H9 (cell line): Measurements from ENCODE around the gene CLDN18. TPM values are rescaled to one million over a fixed set of nuclear protein-coding genes. Genes with fewer than 3 reads are reported as not detected.

ENCODE experiments used
- DNase-seq: peaks from one replicate; pipeline ENCODE4 v3.0.0-alpha.2; 2017
- H2AFZ ChIP-seq: one replicate; pipeline ENCODE4 v1.6.1; 2013; ENCODE audit warnings: mild to moderate bottlenecking, low read length, control low read depth, moderate library complexity
- H2AK5ac ChIP-seq: 2 replicates; pipeline ENCODE4 v1.6.1; 2013; ENCODE audit warnings: low read length, control low read depth, mixed read lengths; ENCODE audit not compliant: insufficient read length
- H2BK120ac ChIP-seq: one replicate; pipeline ENCODE4 v1.6.1; 2013; ENCODE audit warnings: low read depth, mild to moderate bottlenecking, low read length, control low read depth, inconsistent platforms; ENCODE audit not compliant: poor library complexity, severe bottlenecking
- H2BK12ac ChIP-seq: 2 replicates; pipeline ENCODE4 v1.6.1; 2013; ENCODE audit warnings: low read length, control low read depth, mixed read lengths, low read depth; ENCODE audit not compliant: insufficient read length
- H2BK15ac ChIP-seq: 2 replicates; pipeline ENCODE4 v1.6.1; 2013; ENCODE audit warnings: low read depth, low read length, control low read depth
- H2BK20ac ChIP-seq: one replicate; pipeline ENCODE4 v1.6.1; 2013; ENCODE audit warnings: low read depth, mild to moderate bottlenecking, low read length, control low read depth, inconsistent platforms; ENCODE audit not compliant: poor library complexity, severe bottlenecking
- H2BK5ac ChIP-seq: 2 replicates; pipeline ENCODE4 v1.6.1; 2013; ENCODE audit warnings: low read length, control low read depth, mixed read lengths; ENCODE audit not compliant: insufficient read length
- H3K14ac ChIP-seq: 2 replicates; pipeline ENCODE4 v1.6.1; 2013; ENCODE audit warnings: low read length, control low read depth; ENCODE audit not compliant: insufficient read depth
- H3K18ac ChIP-seq: 2 replicates; pipeline ENCODE4 v1.6.1; 2013; ENCODE audit warnings: low read depth, mild to moderate bottlenecking, mixed read lengths, low read length, control low read depth; ENCODE audit not compliant: insufficient read length
- H3K23ac ChIP-seq: 2 replicates; pipeline ENCODE4 v1.6.1; 2013; ENCODE audit warnings: low read length, control low read depth, mixed read lengths, low read depth; ENCODE audit not compliant: insufficient read length
- H3K23me2 ChIP-seq: 2 replicates; pipeline ENCODE4 v1.6.1; 2013; ENCODE audit warnings: low read depth, mild to moderate bottlenecking, mixed read lengths, low read length, control low read depth; ENCODE audit not compliant: insufficient read length, poor library complexity, severe bottlenecking
- H3K27ac ChIP-seq: 2 replicates; pipeline ENCODE4 v1.5.1; 2013; ENCODE audit warnings: low read length, control low read depth, mixed read lengths, low read depth; ENCODE audit not compliant: insufficient read length
- H3K27me3 ChIP-seq: 2 replicates; pipeline ENCODE4 v1.6.1; 2013; ENCODE audit warnings: low read length, control low read depth, inconsistent platforms; ENCODE audit not compliant: insufficient read depth
- H3K4ac ChIP-seq: 2 replicates; pipeline ENCODE4 v1.6.1; 2013; ENCODE audit warnings: low read depth, mild to moderate bottlenecking, control low read depth, inconsistent platforms, low read length, moderate library complexity
- H3K4me1 ChIP-seq: 2 replicates; pipeline ENCODE4 v1.6.1; 2013; ENCODE audit warnings: low read length, control low read depth, inconsistent platforms; ENCODE audit not compliant: insufficient read depth
- H3K4me2 ChIP-seq: 2 replicates; pipeline ENCODE4 v1.6.1; 2013; ENCODE audit warnings: low read length, control low read depth, mixed read lengths; ENCODE audit not compliant: insufficient read length, insufficient read depth
- H3K56ac ChIP-seq: 2 replicates; pipeline ENCODE4 v1.6.1; 2013; ENCODE audit warnings: low read depth, mild to moderate bottlenecking, mixed read lengths, low read length, control low read depth; ENCODE audit not compliant: insufficient read length
- H3K79me1 ChIP-seq: 2 replicates; pipeline ENCODE4 v1.6.1; 2013; ENCODE audit warnings: low read depth, mild to moderate bottlenecking, moderate library complexity, low read length, control low read depth, inconsistent platforms; ENCODE audit not compliant: insufficient read depth, poor library complexity, severe bottlenecking
- H3K79me2 ChIP-seq: 2 replicates; pipeline ENCODE4 v1.6.1; 2013; ENCODE audit warnings: low read length, control low read depth, inconsistent platforms; ENCODE audit not compliant: insufficient read depth
- H3K9ac ChIP-seq: 2 replicates; pipeline ENCODE4 v1.6.1; 2013; ENCODE audit warnings: low read length, control low read depth, mixed read lengths; ENCODE audit not compliant: insufficient read length; ENCODE audit errors: extremely low read depth
- H3K9me3 ChIP-seq: one replicate; pipeline ENCODE4 v1.6.1; 2013; ENCODE audit warnings: low read depth, low read length, inconsistent platforms; ENCODE audit not compliant: control insufficient read depth
- H3T11ph ChIP-seq: one replicate; pipeline ENCODE4 v1.6.1; 2013; ENCODE audit warnings: mild to moderate bottlenecking, low read length, control low read depth, inconsistent platforms
- H4K20me1 ChIP-seq: one replicate; pipeline ENCODE4 v1.6.1; 2013; ENCODE audit not compliant: control insufficient read depth, insufficient read length, insufficient read depth
- H4K5ac ChIP-seq: 2 replicates; pipeline ENCODE4 v1.6.1; 2013; ENCODE audit warnings: low read depth, mild to moderate bottlenecking, mixed read lengths, low read length, control low read depth; ENCODE audit not compliant: insufficient read length
- H4K8ac ChIP-seq: replicated peaks from 2 replicates; pipeline ENCODE4 v1.6.1; 2013; ENCODE audit warnings: low read length, control low read depth, mixed read lengths, low read depth; ENCODE audit not compliant: insufficient read length
- H4K91ac ChIP-seq: 2 replicates; pipeline ENCODE4 v1.6.1; 2013; ENCODE audit warnings: low read depth, mild to moderate bottlenecking, moderate library complexity, mixed read lengths, low read length, control low read depth; ENCODE audit not compliant: insufficient read length
- H3K27ac Mint-ChIP-seq, 3 experiments: 2 replicates in 2 of 3; 3 replicates in 1 of 3; pipeline ENCODE4 v1.8.0; 2020 to 2021; ENCODE audit warnings: mixed read lengths in 3 of 3, mild to moderate bottlenecking in 1 of 3, moderate library complexity in 1 of 3
- H3K27me3 Mint-ChIP-seq: 2 replicates; pipeline ENCODE4 v1.8.0; 2021; ENCODE audit warnings: low read depth, mild to moderate bottlenecking, moderate library complexity, mixed read lengths
- H3K36me3 Mint-ChIP-seq, 3 experiments: 2 replicates in 2 of 3; 3 replicates in 1 of 3; pipeline ENCODE4 v1.8.0; 2020 to 2021; ENCODE audit warnings: low read depth in 3 of 3, mixed read lengths in 3 of 3; ENCODE audit not compliant: insufficient read depth in 1 of 3
- H3K4me1 Mint-ChIP-seq, 2 experiments: 2 replicates each; pipeline ENCODE4 v1.8.0; 2020; ENCODE audit warnings: mixed read lengths in 2 of 2
- H3K4me3 Mint-ChIP-seq, 2 experiments: 2 replicates in 1 of 2; 3 replicates in 1 of 2; pipeline ENCODE4 v1.8.0; 2020 to 2021; ENCODE audit warnings: mild to moderate bottlenecking in 2 of 2, mixed read lengths in 2 of 2, moderate library complexity in 1 of 2
- H3K9me3 Mint-ChIP-seq, 2 experiments: 2 replicates in 1 of 2; 3 replicates in 1 of 2; pipeline ENCODE4 v1.8.0; 2020; ENCODE audit warnings: mild to moderate bottlenecking in 2 of 2, mixed read lengths in 2 of 2, moderate library complexity in 1 of 2
- CTCF ChIP-seq: fragments of 200-600 bp; sonication (generic); conservative IDR thresholded peaks from 3 replicates; pipeline ENCODE4 v1.8.0; 2021; ENCODE audit warnings: antibody characterized with exemption, mild to moderate bottlenecking
- WGBS: extraction: QIAGEN DNeasy Blood & Tissue Kit; methylation state at CpG from one replicate; pipeline ENCODE4 v1.1.7; 2013; ENCODE audit warnings: missing lambda C conversion rate, low lambda C conversion rate, mixed read lengths; ENCODE audit not compliant: insufficient read length; ENCODE audit errors: extremely low coverage; 5-methylcytosine and 5-hydroxymethylcytosine counted together
- total RNA-seq: library from RNA; stranded (reverse); gene quantifications from 2 replicates; pipeline ENCODE4 v1.2.1, GENCODE V29; 2021

CLDN18 gene
- total RNA-seq, 1 experiment from 2014 or later, result not detected

GRCh38 chr3:138062037-138062436 lies 52.1 kb downstream of the CLDN18 start:
- no peaks in the 10 kb centered on the region for H3K4me1 ChIP-seq
- H2BK20ac ChIP-seq, result no peak overlapping the region
- no peak overlapping the region for H2AFZ ChIP-seq
- H3K27me3 ChIP-seq, result no peaks in the 10 kb centered on the region
- H3K9ac ChIP-seq, result no peak overlapping the region
- no peak for DNase-seq
- no peaks in the 10 kb centered on the region for H3K79me1 ChIP-seq
- H2BK15ac ChIP-seq, result no peak overlapping the region
- no peaks in the 10 kb centered on the region for H3K9me3 Mint-ChIP-seq
- H2BK12ac ChIP-seq, result no peak overlapping the region
- no peaks in the 10 kb centered on the region for H3K9me3 ChIP-seq
- H3T11ph ChIP-seq, result no peak overlapping the region
- H4K91ac ChIP-seq, result no peak overlapping the region
- no peak overlapping the region for H3K18ac ChIP-seq
- H3K23ac ChIP-seq, result no peak overlapping the region
- H2BK5ac ChIP-seq, result no peak overlapping the region
- peaks cover 26 to 49% (median 41%) of the 10 kb centered on the region in 3 experiments for H3K36me3 Mint-ChIP-seq
- no peak overlapping the region for H3K27ac ChIP-seq
- no peaks in the 10 kb centered on the region for H3K27me3 Mint-ChIP-seq
- no peak overlapping the region for H2BK120ac ChIP-seq
- H3K4me2 ChIP-seq, result no peak overlapping the region
- H3K56ac ChIP-seq, result no peak overlapping the region
- no peak overlapping the region for H3K27ac Mint-ChIP-seq
- H4K8ac ChIP-seq, result no peak overlapping the region
- WGBS, result no CpG with 5 or more reads among the region's 2 CpGs
- H3K79me2 ChIP-seq, result no peaks in the 10 kb centered on the region
- no peak overlapping the region for H3K14ac ChIP-seq
- H4K5ac ChIP-seq, result no peak overlapping the region
- H3K4ac ChIP-seq, result no peak overlapping the region
- H3K4me3 Mint-ChIP-seq, result no peak overlapping the region
- H3K4me1 Mint-ChIP-seq, result peaks cover 6 to 9% of the 10 kb centered on the region in 2 experiments
- H3K23me2 ChIP-seq, result no peaks in the 10 kb centered on the region
- H4K20me1 ChIP-seq, result no peaks in the 10 kb centered on the region
- TF ChIP-seq CTCF, result no peak
- H2AK5ac ChIP-seq, result no peak overlapping the region
